Superior temporal gyrus (tissue), 1 donor: ENCODE data around the gene KRT75.

Experiments
- DNase-seq: peaks from one replicate; pipeline ENCODE4 v3.0.0-alpha.2; 2016; ENCODE audit errors: extremely low spot score

KRT75 gene

GRCh38 chr12:52439845-52440244 lies 5.7 kb upstream of the KRT75 start:
- DNase-seq = no peak

GRCh38 chr12:52439420-52439819 lies 5.2 kb upstream of the KRT75 start:
- DNase-seq = no peak

- DNase-seq = no peak
These were observed 4.4 kb upstream of the KRT75 start for GRCh38 chr12:52438305-52439301.

- DNase-seq = no peak
These were observed 3.3 kb upstream of the KRT75 start for GRCh38 chr12:52437508-52437907.

GRCh38 chr12:52436828-52437474 lies 2.8 kb upstream of the KRT75 start:
- no peak for DNase-seq

GRCh38 chr12:52436000-52436827 lies 2.0 kb upstream of the KRT75 start:
- DNase-seq = no peak

- no peak for DNase-seq
These were observed 1.5 kb upstream of the KRT75 start for GRCh38 chr12:52435659-52435999.

GRCh38 chr12:52434760-52435530 lies 774 bp upstream of the KRT75 start:
- DNase-seq = no peak

- no peak for DNase-seq
These were observed 580 bp downstream of the KRT75 start for GRCh38 chr12:52433501-52434080.

- DNase-seq = no peak
These were observed 1.5 kb downstream of the KRT75 start for GRCh38 chr12:52432559-52433207.

- DNase-seq = no peak
These were observed 6.0 kb downstream of the KRT75 start for GRCh38 chr12:52428121-52428520.

- no peak for DNase-seq
These were observed 7.1 kb downstream of the KRT75 start for GRCh38 chr12:52427083-52427482.

- no peak for DNase-seq
These were observed 8.1 kb downstream of the KRT75 start for GRCh38 chr12:52426034-52426433.

- no peak for DNase-seq
These were observed 8.7 kb downstream of the KRT75 start for GRCh38 chr12:52425466-52425865.

- no peak for DNase-seq
These were observed 10.3 kb downstream of the KRT75 start for GRCh38 chr12:52423661-52424500.

- no peak for DNase-seq
These were observed 11.1 kb downstream of the KRT75 start for GRCh38 chr12:52423035-52423434.

- DNase-seq = no peak
These were observed 14.5 kb downstream of the KRT75 start for GRCh38 chr12:52419656-52420055.

GRCh38 chr12:52418576-52419110 lies 15.5 kb downstream of the KRT75 start:
- no peak for DNase-seq

- no peak for DNase-seq
These were observed 16.4 kb downstream of the KRT75 start for GRCh38 chr12:52417740-52418139.
